Measurements from ENCODE around the gene NAA25. TPM values are rescaled to one million over a fixed set of nuclear protein-coding genes. Genes with fewer than 3 reads are reported as not detected.
"Not testable (repeated sequence)": the region's sequence is repeated elsewhere in the genome, so short reads cannot be mapped to it uniquely, and the experiment has no call there.

Gene NAA25
- total RNA-seq, 1 donor from 2014 or later, result 37.4 TPM

GRCh38 chr12:112115259-112116045 is 6.9 kb upstream of the NAA25 start:
- Mint-ChIP-seq H3K4me3 (no peak overlapping the region), H3K36me3 (no peaks in the 10 kb centered on the region), H3K9me3 (no peaks in the 10 kb centered on the region), H3K27ac (no peak overlapping the region), H3K4me1 (peaks cover 10% of the 10 kb centered on the region), H3K27me3 (ENCODE audit: low read depth) (no peaks in the 10 kb centered on the region)
- no peak for DNase-seq (ENCODE audit: low spot score in 2 of 2, unreplicated experiment in 2 of 2)
- TF ChIP-seq CTCF (IDR thresholded peaks at IDR 0.05; ENCODE audit: unreplicated experiment), result no peak

- no peak for TF ChIP-seq CTCF (IDR thresholded peaks at IDR 0.05; ENCODE audit: unreplicated experiment)
- H3K27me3 Mint-ChIP-seq (ENCODE audit: low read depth), result no peaks in the 10 kb centered on the region
- peaks cover 16% of the 10 kb centered on the region for H3K4me1 Mint-ChIP-seq
- no peak for DNase-seq (ENCODE audit: low spot score in 2 of 2, unreplicated experiment in 2 of 2)
- no peak overlapping the region for H3K4me3 Mint-ChIP-seq
- no peaks in the 10 kb centered on the region for H3K9me3 Mint-ChIP-seq
- no peak overlapping the region for H3K27ac Mint-ChIP-seq
- no peaks in the 10 kb centered on the region for H3K36me3 Mint-ChIP-seq
Measured at GRCh38 chr12:112112409-112113133, 4.0 kb upstream of the NAA25 start.

- Mint-ChIP-seq H3K4me3 (no peak overlapping the region), H3K27ac (peak overlapping the region; percentile 61)
- DNase-seq (ENCODE audit: low spot score in 2 of 2, unreplicated experiment in 2 of 2), result no peak
Measured at GRCh38 chr12:112111931-112112330, 3.3 kb upstream of the NAA25 start.

GRCh38 chr12:112110787-112111662 is 2.4 kb upstream of the NAA25 start:
- not testable (repeated sequence) for H3K9me3 Mint-ChIP-seq; H3K4me3 Mint-ChIP-seq; H3K36me3 Mint-ChIP-seq; DNase-seq (ENCODE audit: low spot score in 2 of 2, unreplicated experiment in 2 of 2); H3K27me3 Mint-ChIP-seq (ENCODE audit: low read depth)
- H3K4me1 Mint-ChIP-seq, result peaks cover 19% of the 10 kb centered on the region
- H3K27ac Mint-ChIP-seq, result peak overlapping the region; percentile 20

More at GRCh38 chr12:112111931-112112330, 3.3 kb upstream of the NAA25 start:
- no peak for TF ChIP-seq CTCF (IDR thresholded peaks at IDR 0.05; ENCODE audit: unreplicated experiment)
- Mint-ChIP-seq H3K9me3 (no peaks in the 10 kb centered on the region), H3K36me3 (no peaks in the 10 kb centered on the region), H3K27me3 (ENCODE audit: low read depth) (no peaks in the 10 kb centered on the region), H3K4me1 (peaks cover 20% of the 10 kb centered on the region)

GRCh38 chr12:112107306-112108201 is 1.0 kb downstream of the NAA25 start:
- Mint-ChIP-seq H3K9me3 (no peaks in the 10 kb centered on the region), H3K36me3 (no peaks in the 10 kb centered on the region), H3K4me1 (peaks cover 25% of the 10 kb centered on the region), H3K4me3 (peak overlapping the region; percentile 98), H3K27ac (peak overlapping the region; percentile 95), H3K27me3 (ENCODE audit: low read depth) (no peaks in the 10 kb centered on the region)
- TF ChIP-seq CTCF (IDR thresholded peaks at IDR 0.05; ENCODE audit: unreplicated experiment), result no peak
- peak in 1 of 2 experiments; percentile 42 for DNase-seq (ENCODE audit: low spot score in 2 of 2, unreplicated experiment in 2 of 2)
